IPS DF 19.7 (cell line): ENCODE results near the gene CD80.

Source experiments
- DNase-seq: peaks from one replicate; pipeline ENCODE4 v3.0.0-alpha.2; 2013; ENCODE audit warnings: low read depth, low spot score

CD80 gene

DNA sequence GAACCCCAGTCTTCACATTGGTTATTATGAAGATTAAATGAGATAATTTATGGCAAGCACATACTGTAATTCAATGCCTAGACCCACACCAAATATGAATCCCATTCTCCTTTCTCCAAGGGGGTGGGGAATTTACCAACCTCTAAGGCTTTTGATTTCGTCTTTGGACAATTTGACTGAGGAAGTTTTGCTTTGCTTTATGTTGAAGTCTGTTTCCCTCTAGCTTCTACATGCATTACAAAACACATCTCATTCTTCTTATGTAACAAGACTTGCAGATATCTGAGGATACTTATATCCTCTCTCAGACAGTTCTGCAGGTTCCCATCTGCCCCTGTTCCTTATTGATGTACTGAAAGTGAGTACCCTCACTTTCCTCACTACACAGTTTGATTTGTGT, 12.2 kb downstream of the CD80 start:
- DNase-seq, result no peak

- DNase-seq, result no peak
Observed at GRCh38 chr3:119543147-119543546, 16.3 kb downstream of the CD80 start.

DNA sequence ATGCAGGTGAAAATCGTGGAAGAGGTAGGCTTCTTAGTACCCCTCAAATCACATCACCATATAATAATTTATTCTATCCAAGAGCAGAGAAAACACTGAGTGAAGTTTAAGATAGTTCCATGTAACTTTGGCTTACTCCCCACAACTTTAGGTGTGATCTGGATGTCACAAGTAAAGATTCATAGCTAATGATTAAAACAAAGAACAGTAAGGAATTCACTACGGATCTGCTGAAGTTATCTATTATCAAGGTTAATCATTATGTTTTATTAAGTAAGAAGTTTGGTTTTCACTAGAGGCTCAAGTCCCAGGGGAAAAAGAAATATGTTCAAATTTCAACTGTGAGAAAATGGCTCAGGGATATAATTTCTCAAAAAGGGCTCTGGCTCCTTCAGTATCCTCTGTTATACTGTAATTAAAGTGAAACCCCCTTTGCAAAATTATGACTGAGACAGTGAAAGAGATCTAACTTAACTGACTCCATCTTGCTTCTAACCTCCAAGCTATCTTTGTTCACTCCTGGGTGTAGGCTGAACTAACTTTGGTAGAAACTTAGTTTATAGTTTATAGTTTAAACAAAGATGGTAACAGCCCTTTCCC, 17.1 kb downstream of the CD80 start:
- no peak for DNase-seq

DNA sequence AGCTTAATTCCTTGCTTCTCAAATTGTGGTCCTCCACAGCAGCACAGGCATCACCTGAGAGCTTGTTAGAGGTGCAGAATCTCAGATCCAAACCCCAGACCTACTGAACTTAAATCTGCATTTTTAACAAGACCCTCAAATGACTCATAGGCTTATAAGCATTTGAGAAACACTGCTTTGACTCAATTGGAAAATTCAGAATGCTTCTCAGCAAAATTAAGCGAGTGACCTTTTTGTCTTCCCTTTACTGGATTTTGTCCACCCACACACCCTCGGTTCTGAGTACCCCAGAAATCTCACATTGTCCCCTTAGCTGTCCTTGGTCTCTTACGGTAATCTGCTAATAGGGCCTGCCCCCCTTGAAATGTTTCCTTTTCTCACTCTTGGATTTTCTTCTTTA, 17.9 kb downstream of the CD80 start:
- no peak for DNase-seq

DNA sequence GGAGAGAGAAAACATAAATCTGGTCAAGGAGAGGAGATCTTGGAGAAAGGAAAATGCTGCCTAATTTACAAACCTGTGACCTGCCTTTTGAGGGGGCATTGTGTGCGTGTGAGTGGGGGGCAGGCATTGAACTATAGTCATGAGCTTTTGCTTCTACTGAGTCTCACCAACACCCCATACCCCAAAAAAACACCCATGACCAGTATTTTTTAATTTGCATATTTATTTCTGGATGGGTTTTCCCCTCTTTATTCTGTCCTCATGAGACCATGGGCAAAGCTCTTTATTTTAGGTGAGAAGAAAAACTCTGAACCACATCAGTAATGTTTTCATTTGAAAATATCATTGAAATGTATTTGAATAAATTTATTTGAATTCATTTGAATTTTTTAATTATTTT, 20.6 kb downstream of the CD80 start:
- no peak for DNase-seq

GRCh38 chr3:119536757-119537156, 22.7 kb downstream of the CD80 start:
- no peak for DNase-seq

- no peak for DNase-seq
Observed at GRCh38 chr3:119534296-119534695, 25.1 kb downstream of the CD80 start.

- DNase-seq, result no peak
Observed at GRCh38 chr3:119531151-119531550, 28.3 kb downstream of the CD80 start.

- no peak for DNase-seq
Observed at GRCh38 chr3:119530456-119530855, 29.0 kb downstream of the CD80 start.

DNA sequence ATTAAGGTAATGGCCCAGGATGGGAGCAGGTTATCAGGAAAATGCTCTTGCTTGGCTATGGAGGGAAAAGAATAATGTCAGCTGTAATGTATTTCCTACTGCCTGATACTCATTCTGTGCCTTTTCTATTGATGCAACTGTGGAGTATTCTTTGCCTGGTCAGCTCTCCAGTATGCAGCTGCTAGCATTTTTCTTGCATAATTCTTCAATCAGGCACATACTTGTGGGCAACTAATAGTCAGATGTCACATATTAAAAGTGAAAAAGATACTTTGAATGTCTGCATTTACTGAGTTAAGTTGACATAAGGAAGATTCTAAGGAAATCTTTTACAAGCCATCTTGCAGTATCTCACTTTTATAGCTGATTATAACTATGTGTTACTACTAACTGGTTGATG, 29.5 kb downstream of the CD80 start:
- no peak for DNase-seq

GRCh38 chr3:119527714-119528113, 31.7 kb downstream of the CD80 start:
- DNase-seq, result no peak

DNA sequence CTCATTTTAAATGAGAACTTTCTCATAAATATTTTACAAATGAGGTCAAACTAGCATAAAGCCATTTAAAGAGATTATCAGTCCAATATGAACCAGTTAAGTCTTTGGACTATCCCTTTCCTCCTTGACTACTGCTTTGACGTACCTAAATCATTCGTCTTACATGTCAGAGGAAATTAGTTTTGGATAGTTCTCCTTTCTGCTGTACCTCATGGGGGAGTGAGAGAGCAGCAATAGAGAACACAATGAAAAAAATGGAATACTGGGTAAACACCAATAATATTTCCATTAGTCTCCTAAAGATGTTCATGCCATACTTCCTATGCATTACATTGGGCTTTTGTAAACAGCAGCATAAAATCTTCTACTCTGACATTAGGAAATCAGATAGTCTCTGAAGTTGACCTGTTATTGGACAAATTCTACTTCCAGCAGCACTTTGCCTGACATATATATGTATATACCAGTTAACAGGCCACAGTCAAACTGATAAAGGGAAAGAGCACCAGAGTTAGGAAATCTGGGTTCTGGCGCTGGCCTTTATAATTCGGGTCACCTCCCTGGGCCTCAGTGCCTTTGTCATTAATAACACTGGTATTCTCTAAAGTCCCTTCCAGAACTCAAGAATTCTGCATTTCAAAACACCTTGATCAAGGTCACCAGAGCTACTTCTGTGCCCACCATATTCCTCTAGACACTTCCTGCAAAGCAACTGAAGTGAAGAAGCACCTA, 34.3 kb downstream of the CD80 start:
- no peak for DNase-seq

- no peak for DNase-seq
Observed at GRCh38 chr3:119518026-119518425, 41.4 kb downstream of the CD80 start.

- DNase-seq, result no peak
Observed at GRCh38 chr3:119517112-119517511, 42.3 kb downstream of the CD80 start.

- DNase-seq, result no peak
Observed at GRCh38 chr3:119514637-119515036, 44.8 kb downstream of the CD80 start.

GRCh38 chr3:119510690-119511089, 48.7 kb downstream of the CD80 start:
- DNase-seq, result no peak

GRCh38 chr3:119508172-119508845, 51.1 kb downstream of the CD80 start:
- DNase-seq, result no peak

DNA sequence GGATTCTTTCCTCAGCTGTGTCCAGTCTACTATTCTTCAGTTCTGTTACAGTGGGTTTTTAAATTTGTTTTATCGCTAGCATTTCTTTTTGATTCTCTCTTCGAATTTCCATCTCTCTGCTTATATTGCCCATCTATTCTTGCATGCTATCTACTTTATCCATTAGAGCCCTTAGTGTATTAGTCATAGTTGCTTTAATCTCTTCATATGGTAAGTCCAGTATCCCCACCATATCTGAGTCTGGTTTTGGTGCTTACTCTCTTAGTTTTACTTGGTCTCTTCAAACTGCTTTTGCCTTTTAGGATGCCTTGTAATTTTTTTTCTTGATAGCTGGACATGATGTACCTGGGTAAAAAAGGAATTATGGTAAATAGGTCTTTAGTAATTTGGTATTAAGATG, 52.0 kb downstream of the CD80 start:
- DNase-seq, result no peak

DNA sequence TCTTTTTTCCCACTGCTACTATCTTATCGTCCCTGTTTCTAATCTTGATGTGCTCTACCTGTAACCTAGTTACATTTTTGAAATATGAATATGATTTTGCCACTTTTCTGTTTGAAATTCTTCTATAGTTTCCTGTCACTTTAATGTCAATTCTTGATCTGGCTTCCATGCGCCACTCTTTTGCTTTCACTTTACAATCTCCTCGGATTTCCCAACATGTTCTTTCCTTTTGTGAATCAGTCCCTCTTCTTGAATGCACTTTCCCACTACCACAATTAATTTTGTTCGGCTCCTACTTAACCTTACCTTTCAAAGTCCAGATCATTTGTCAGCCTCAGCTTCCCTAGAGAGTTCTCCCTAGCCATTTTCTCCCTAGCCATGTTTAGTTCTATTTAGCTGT, 52.8 kb downstream of the CD80 start:
- DNase-seq, result no peak

GRCh38 chr3:119500901-119501300, 58.5 kb downstream of the CD80 start:
- no peak for DNase-seq

DNA sequence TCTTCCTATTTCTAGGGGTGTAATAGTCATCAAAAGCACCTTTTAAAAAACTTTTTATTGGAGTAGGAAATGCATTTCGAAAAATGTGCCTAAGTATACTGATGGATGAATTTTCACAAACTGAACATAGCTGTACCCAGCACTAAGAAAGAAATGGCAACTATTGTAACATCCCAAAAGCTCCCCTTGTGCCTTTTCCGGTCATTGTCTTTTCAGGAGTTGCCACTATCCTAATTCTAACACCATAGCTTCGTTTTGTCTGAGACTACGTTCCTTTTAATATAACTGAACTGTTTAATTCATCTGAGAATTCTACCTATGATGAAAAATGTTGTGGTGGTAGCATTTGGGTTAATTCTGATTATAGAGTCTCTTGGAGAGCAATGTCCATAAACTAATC, 59.1 kb downstream of the CD80 start:
- DNase-seq, result no peak

- DNase-seq, result peak; percentile 79
Observed at GRCh38 chr3:119498186-119499011, 61.0 kb downstream of the CD80 start, which contains the start of gene TIMMDC1. Gene TIMMDC1, plus strand, starts transcription at chr3:119498547. Its CDS starts 187 bp downstream, at chr3:119498734.
